Mesendoderm (in vitro differentiated cells): ENCODE data around the gene TRPV4.

ENCODE experiments used
- DNase-seq: peaks from one replicate; pipeline ENCODE4 v3.0.0; 2013
- H2AK5ac ChIP-seq: 2 replicates; pipeline ENCODE4 v1.6.1; 2013; ENCODE audit warnings: low read length, inconsistent platforms
- H2BK120ac ChIP-seq: 2 replicates; pipeline ENCODE4 v1.6.1; 2013; ENCODE audit warnings: low read depth, mild to moderate bottlenecking, low read length, moderate library complexity, mixed read lengths
- H2BK15ac ChIP-seq: replicated peaks from 2 replicates; pipeline ENCODE4 v1.6.1; 2013; ENCODE audit warnings: low read depth, mild to moderate bottlenecking, moderate library complexity
- H2BK5ac ChIP-seq: 2 replicates; pipeline ENCODE4 v1.6.1; 2013; ENCODE audit warnings: low read length, inconsistent platforms
- H3K18ac ChIP-seq: 2 replicates; pipeline ENCODE4 v1.6.1; 2013; ENCODE audit warnings: mild to moderate bottlenecking, low read length, mixed read lengths
- H3K23ac ChIP-seq: one replicate; pipeline ENCODE4 v1.6.1; 2013; ENCODE audit warnings: low read length
- H3K27ac ChIP-seq: 2 replicates; pipeline ENCODE4 v1.5.1; 2013; ENCODE audit warnings: low read depth, mild to moderate bottlenecking, inconsistent platforms, low read length, moderate library complexity
- H3K27me3 ChIP-seq: 2 replicates; pipeline ENCODE4 v1.6.1; 2013; ENCODE audit warnings: low read length, control low read depth, mild to moderate bottlenecking, inconsistent platforms; ENCODE audit not compliant: insufficient read depth, poor library complexity
- H3K36me3 ChIP-seq: 2 replicates; pipeline ENCODE4 v1.6.1; 2013; ENCODE audit warnings: low read length, inconsistent platforms; ENCODE audit not compliant: control insufficient read depth, insufficient read depth
- H3K4ac ChIP-seq: one replicate; pipeline ENCODE4 v1.6.1; 2013; ENCODE audit warnings: low read depth, mild to moderate bottlenecking, low read length, moderate library complexity
- H3K4me1 ChIP-seq: 2 replicates; pipeline ENCODE4 v1.6.1; 2013; ENCODE audit warnings: low read depth, low read length, inconsistent platforms; ENCODE audit not compliant: control insufficient read depth
- H3K4me2 ChIP-seq: 2 replicates; pipeline ENCODE4 v1.6.1; 2013; ENCODE audit warnings: low read length
- H3K4me3 ChIP-seq: 2 replicates; pipeline ENCODE4 v1.5.1; 2013; ENCODE audit warnings: mild to moderate bottlenecking, low read length
- H3K56ac ChIP-seq: one replicate; pipeline ENCODE4 v1.6.1; 2013; ENCODE audit warnings: low read length
- H3K79me1 ChIP-seq: 2 replicates; pipeline ENCODE4 v1.6.1; 2013; ENCODE audit warnings: low read length, inconsistent platforms
- H3K79me2 ChIP-seq: 2 replicates; pipeline ENCODE4 v1.6.1; 2013; ENCODE audit warnings: mild to moderate bottlenecking, low read length; ENCODE audit not compliant: control insufficient read depth, insufficient read depth
- H3K9ac ChIP-seq: 2 replicates; pipeline ENCODE4 v1.6.1; 2013; ENCODE audit warnings: low read length, inconsistent platforms
- H4K5ac ChIP-seq: one replicate; pipeline ENCODE4 v1.6.1; 2013; ENCODE audit warnings: low read length
- H4K8ac ChIP-seq: one replicate; pipeline ENCODE4 v1.6.1; 2013; ENCODE audit warnings: low read depth, mild to moderate bottlenecking, control low read depth, low read length, moderate library complexity
- WGBS: extraction: QIAGEN DNeasy Blood & Tissue Kit; methylation state at CpG from one replicate; pipeline ENCODE4 v1.1.7; 2013; ENCODE audit warnings: low lambda C conversion rate, missing lambda C conversion rate; ENCODE audit not compliant: insufficient coverage; ENCODE audit errors: extremely low coverage; 5-methylcytosine and 5-hydroxymethylcytosine counted together

The TRPV4 gene

GRCh38 chr12:109743076-109743910 lies 89.9 kb downstream of the TRPV4 start:
- Histone ChIP-seq H3K79me1 (peaks cover 5% of the 10 kb centered on the region), H2AK5ac (no peak overlapping the region), H3K23ac (no peak overlapping the region), H2BK5ac (no peak overlapping the region), H2BK15ac (no peak overlapping the region), H3K18ac (no peak overlapping the region), H3K4me3 (no peak overlapping the region), H3K4me2 (no peak overlapping the region), H4K8ac (no peak overlapping the region), H3K27ac (no peak overlapping the region), H3K79me2 (no peaks in the 10 kb centered on the region), H4K5ac (no peak overlapping the region), H3K9ac (no peak overlapping the region), H2BK120ac (no peak overlapping the region), H3K27me3 (no peaks in the 10 kb centered on the region), H3K4ac (no peak overlapping the region), H3K56ac (no peak overlapping the region), H3K4me1 (peaks cover 20% of the 10 kb centered on the region), H3K36me3 (no peaks in the 10 kb centered on the region)
- no CpG with 5 or more reads among the region's 17 CpGs for WGBS
- DNase-seq = no peak

DNA sequence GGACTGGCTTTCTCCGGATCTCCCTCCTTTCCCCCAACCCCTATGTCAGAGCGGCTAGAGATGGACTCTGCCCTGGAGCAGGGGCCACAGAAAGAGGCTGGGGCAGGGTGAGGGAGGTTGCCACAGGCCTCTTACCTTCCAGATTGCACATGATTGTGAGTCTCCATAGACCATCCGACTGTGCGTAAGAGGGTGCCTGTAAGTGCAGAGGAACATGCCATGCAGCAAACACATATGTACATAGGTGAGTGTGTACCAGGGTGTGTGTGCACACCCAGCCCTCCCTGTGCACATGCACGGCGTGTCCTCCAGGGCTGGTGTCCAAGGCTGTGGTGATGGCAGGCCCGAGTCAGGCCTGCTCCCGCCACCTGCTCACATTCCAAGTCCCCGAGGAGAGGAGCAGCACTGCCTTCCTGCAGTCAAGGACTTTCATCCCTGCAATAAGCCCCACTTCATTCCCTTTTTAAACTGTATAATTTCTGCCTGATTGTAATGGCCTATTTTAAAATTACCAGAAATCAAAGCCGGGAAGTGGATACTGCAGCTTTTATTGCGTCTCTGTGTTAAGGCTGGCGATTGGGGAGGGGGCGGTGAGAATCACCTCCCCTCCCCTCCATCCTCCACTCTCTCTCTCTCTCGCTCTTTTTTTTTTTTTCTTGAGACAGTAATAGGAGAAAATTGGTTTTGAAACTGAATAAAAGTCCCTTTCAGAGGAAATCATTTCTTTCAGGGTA lies 91.1 kb downstream of the TRPV4 start:
- Histone ChIP-seq H3K23ac (no peak overlapping the region), H3K36me3 (no peaks in the 10 kb centered on the region), H3K79me1 (peaks cover 5% of the 10 kb centered on the region), H2BK120ac (no peak overlapping the region), H3K9ac (no peak overlapping the region), H3K27me3 (no peaks in the 10 kb centered on the region), H3K79me2 (no peaks in the 10 kb centered on the region), H3K4me2 (no peak overlapping the region), H2BK15ac (no peak overlapping the region), H2BK5ac (peak overlapping the region; percentile 23), H3K27ac (no peak overlapping the region), H3K4me3 (no peak overlapping the region), H3K4ac (no peak overlapping the region), H3K56ac (peak overlapping the region; percentile 66), H4K8ac (no peak overlapping the region), H4K5ac (no peak overlapping the region), H3K4me1 (peaks cover 26% of the 10 kb centered on the region), H3K18ac (no peak overlapping the region), H2AK5ac (peak overlapping the region; percentile 95)
- no peak for DNase-seq
- WGBS = no CpG with 5 or more reads among the region's 14 CpGs

DNA sequence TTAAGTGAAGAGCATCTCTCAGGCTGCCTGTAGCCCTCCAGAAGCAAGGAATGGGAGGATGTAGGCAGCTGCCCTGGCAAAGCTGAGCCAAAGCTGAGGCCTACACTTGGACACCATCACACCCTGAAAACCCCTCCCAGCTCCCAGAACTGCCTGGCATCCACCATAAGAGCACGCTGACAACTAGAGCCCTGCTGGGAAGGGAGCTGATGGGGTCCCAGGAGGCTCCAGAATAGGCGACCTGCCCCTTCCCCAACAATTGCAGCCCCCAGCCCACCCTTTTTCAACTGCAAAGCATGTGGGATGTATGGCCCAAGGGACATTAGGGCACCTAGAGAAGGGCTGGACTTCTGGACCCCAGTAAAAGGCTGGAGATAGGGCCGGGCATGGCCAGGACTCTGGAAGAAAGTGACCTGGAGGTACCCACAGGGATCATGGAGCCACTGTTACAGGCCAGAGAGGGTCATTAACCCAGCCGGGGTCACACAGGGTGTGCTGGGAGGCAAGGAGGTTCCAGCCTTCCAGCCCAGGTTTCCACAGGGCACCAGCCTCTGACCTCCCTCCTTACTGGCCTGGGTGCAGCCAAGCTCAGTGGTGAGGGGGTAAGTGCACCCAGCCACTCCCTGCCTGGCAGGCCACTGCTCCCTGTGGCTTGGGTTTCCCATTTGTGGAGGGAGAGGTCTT lies 91.8 kb downstream of the TRPV4 start:
- Histone ChIP-seq H3K79me2 (no peaks in the 10 kb centered on the region), H3K18ac (peak overlapping the region; percentile 3), H3K9ac (no peak overlapping the region), H2AK5ac (peak overlapping the region; percentile 95), H3K4me3 (no peak overlapping the region), H4K5ac (no peak overlapping the region), H2BK120ac (no peak overlapping the region), H2BK5ac (peak overlapping the region; percentile 34), H3K4me2 (no peak overlapping the region), H3K56ac (peak overlapping the region; percentile 66), H3K23ac (peak overlapping the region; percentile 54), H3K4ac (peak overlapping the region; percentile 40), H3K36me3 (no peaks in the 10 kb centered on the region), H4K8ac (no peak overlapping the region), H2BK15ac (no peak overlapping the region), H3K79me1 (peaks cover 5% of the 10 kb centered on the region), H3K27me3 (no peaks in the 10 kb centered on the region), H3K27ac (no peak overlapping the region), H3K4me1 (peaks cover 31% of the 10 kb centered on the region)
- no peak for DNase-seq
- no CpG with 5 or more reads among the region's 4 CpGs for WGBS

DNA sequence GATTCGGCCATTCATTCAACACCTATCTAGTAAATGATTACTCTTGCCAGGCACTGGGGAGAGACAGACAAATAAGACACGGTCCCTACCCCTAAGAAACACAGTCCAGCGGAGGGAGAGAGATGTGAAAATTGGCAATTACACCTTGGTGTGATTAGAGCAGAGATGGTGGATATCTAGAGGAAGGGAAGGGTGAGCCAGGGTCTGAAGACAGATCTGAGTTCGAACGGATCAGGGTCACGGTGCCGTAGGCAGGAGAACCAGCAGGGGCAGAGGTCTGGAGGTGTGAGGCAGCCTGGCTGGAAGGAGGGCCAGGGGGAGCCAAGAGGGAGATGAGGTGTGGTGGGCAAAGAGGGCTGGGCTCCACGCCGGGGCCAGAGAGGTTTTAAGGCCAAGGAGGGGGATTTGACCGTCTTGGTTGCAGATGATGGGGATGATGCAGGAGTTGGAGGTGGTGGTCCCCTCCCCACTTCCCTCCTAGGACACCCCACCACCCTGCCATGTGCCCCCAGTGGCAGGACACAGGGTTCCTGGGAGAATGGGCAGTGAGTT lies 92.4 kb downstream of the TRPV4 start:
- Histone ChIP-seq H2BK15ac (no peak overlapping the region), H3K27ac (peak overlapping the region; percentile 13), H3K4me3 (no peak overlapping the region), H3K79me2 (no peaks in the 10 kb centered on the region), H3K9ac (peak overlapping the region; percentile 14), H3K79me1 (peaks cover 7% of the 10 kb centered on the region), H2BK5ac (peak overlapping the region; percentile 48), H2AK5ac (peak overlapping the region; percentile 94), H2BK120ac (no peak overlapping the region), H3K36me3 (no peaks in the 10 kb centered on the region), H3K56ac (peak overlapping the region; percentile 66), H3K4ac (peak overlapping the region; percentile 40), H4K5ac (no peak overlapping the region), H3K4me1 (peaks cover 38% of the 10 kb centered on the region), H3K4me2 (no peak overlapping the region), H3K27me3 (no peaks in the 10 kb centered on the region), H3K18ac (peak overlapping the region; percentile 3), H3K23ac (peak overlapping the region; percentile 3), H4K8ac (no peak overlapping the region)
- DNase-seq = peak; percentile 58
- WGBS = no CpG with 5 or more reads among the region's 10 CpGs

DNA sequence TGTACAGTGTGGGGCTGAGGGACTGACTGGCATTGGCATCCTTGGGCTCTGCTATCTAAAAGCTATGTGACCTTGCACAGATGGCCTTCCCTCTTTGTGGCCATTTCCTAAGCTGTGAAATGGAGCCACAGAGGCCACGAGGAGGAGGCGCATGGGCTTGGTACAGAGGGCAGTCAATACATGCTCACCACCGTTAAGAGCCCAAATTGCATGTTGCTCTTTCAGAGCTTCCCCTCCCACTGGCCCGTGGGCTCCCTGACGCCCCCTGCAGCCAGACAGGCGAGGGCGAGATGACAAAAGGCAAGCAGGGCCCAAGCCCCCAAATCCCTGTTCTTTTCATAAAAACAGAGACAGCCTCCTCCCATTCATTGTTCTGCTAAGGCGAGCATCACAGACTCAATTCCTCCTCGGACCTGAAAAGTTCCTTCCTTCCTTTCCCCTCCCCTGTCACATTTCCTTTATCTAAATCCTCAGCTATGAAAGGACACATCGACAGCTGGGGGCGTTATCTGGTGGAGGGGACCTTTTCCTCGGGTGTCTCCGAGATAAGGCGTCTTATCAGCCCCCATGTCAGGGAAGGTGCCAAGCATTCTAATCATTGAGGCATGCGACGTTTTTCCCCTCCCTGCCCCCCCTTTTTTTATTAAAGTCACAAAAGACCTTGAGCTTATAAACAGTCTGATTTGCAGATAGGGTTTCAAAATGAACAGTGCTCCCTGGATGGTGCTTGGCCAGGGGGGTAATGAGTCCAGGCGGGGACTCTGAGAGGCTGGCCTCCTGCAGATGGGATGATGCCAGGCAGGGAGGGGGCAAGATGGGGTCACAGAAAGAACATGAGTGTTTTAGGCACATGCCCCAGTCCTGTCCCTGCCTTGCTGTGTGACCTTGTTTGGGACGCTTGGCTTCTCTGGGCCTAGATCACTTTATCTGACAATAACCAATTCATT lies 93.2 kb downstream of the TRPV4 start:
- peak overlapping the region; percentile 47 for H3K27ac ChIP-seq
- peak overlapping the region; percentile 19 for H2AK5ac ChIP-seq
- no peak overlapping the region for H4K5ac ChIP-seq
- H3K9ac ChIP-seq = peak overlapping the region; percentile 54
- peak overlapping the region; percentile 18 for H3K18ac ChIP-seq
- H3K56ac ChIP-seq = peak overlapping the region; percentile 67
- no peak overlapping the region for H3K4me2 ChIP-seq
- H3K79me2 ChIP-seq = no peaks in the 10 kb centered on the region
- H3K27me3 ChIP-seq = no peaks in the 10 kb centered on the region
- no peak overlapping the region for H3K4me3 ChIP-seq
- peaks cover 44% of the 10 kb centered on the region for H3K4me1 ChIP-seq
- H2BK120ac ChIP-seq = no peak overlapping the region
- no CpG with 5 or more reads among the region's 18 CpGs for WGBS
- no peak overlapping the region for H4K8ac ChIP-seq
- peak overlapping the region; percentile 48 for H2BK5ac ChIP-seq
- DNase-seq = peak; percentile 97
- no peaks in the 10 kb centered on the region for H3K36me3 ChIP-seq
- H2BK15ac ChIP-seq = no peak overlapping the region
- H3K4ac ChIP-seq = peak overlapping the region; percentile 1
- no peak overlapping the region for H3K23ac ChIP-seq
- H3K79me1 ChIP-seq = peaks cover 7% of the 10 kb centered on the region
